WTC11 (cell line): ENCODE data around the gene BMP6. TPM values are rescaled to one million over a fixed set of nuclear protein-coding genes. Genes with fewer than 3 reads are reported as not detected.

ENCODE experiments used
- ATAC-seq: fragments of 200-7000 bp; cut with Tn5 transposase; 2 replicates; pipeline ENCODE4 v1.10.0; 2021; ENCODE audit warnings: mild to moderate bottlenecking, moderate library complexity
- CTCF ChIA-PET: fragments of 300-600 bp; sonication (Branson Sonifier 250); formaldehyde crosslinking; loops from one replicate; lab custom pipeline; 2021; ENCODE audit warnings: antibody characterized with exemption; lab: Charles Lee
- POLR2A ChIA-PET: fragments of 350-600 bp; sonication (Branson Sonifier 250); formaldehyde crosslinking; loops from one replicate; lab custom pipeline; 2021; ENCODE audit warnings: antibody characterized with exemption; lab: Charles Lee
- DNase-seq: peaks from one replicate; pipeline ENCODE4 v3.0.0; 2021; ENCODE audit warnings: low spot score
- H3K27ac Mint-ChIP-seq: 2 replicates; pipeline ENCODE4 v1.8.0; 2021; ENCODE audit warnings: mixed read lengths
- H3K27me3 Mint-ChIP-seq: 2 replicates; pipeline ENCODE4 v1.8.0; 2021; ENCODE audit warnings: low read depth, mild to moderate bottlenecking, moderate library complexity, mixed read lengths
- H3K36me3 Mint-ChIP-seq: 2 replicates; pipeline ENCODE4 v1.8.0; 2021; ENCODE audit warnings: mixed read lengths
- H3K4me1 Mint-ChIP-seq: 2 replicates; pipeline ENCODE4 v1.8.0; 2022; ENCODE audit warnings: mixed read lengths
- H3K4me3 Mint-ChIP-seq: 2 replicates; pipeline ENCODE4 v1.8.0; 2021; ENCODE audit warnings: mild to moderate bottlenecking, moderate library complexity, mixed read lengths
- H3K9me3 Mint-ChIP-seq: 2 replicates; pipeline ENCODE4 v1.8.0; 2021; ENCODE audit warnings: mixed read lengths
- CREB1 ChIP-seq: sonication (generic); formaldehyde crosslinking; IDR thresholded peaks from 2 replicates; pipeline ENCODE4 v1.8.0; 2023; ENCODE audit warnings: mild to moderate bottlenecking, missing genetic modification reagents
- EMX1 ChIP-seq: fragments of 250-450 bp; sonication (Bioruptor Pico); IDR thresholded peaks from 2 replicates; pipeline ENCODE4 v1.8.0; 2021; ENCODE audit warnings: mild to moderate bottlenecking
- ESRRA ChIP-seq: sonication (generic); formaldehyde crosslinking; IDR thresholded peaks from 2 replicates; pipeline ENCODE4 v1.8.1; 2022; ENCODE audit warnings: mild to moderate bottlenecking, missing genetic modification reagents, borderline replicate concordance
- FOXP1 ChIP-seq: sonication (generic); formaldehyde crosslinking; IDR thresholded peaks from 2 replicates; pipeline ENCODE4 v1.8.0; 2022; ENCODE audit warnings: missing genetic modification reagents, mild to moderate bottlenecking, moderate library complexity, borderline replicate concordance
- JAZF1 ChIP-seq: fragments of 250-450 bp; sonication (Bioruptor Pico); IDR thresholded peaks from 2 replicates; pipeline ENCODE4 v1.9.0; 2021; ENCODE audit warnings: moderate library complexity, mild to moderate bottlenecking, inconsistent platforms
- NR1H2 ChIP-seq: sonication (generic); formaldehyde crosslinking; IDR thresholded peaks from 2 replicates; pipeline ENCODE4 v1.9.0; 2021; ENCODE audit warnings: mild to moderate bottlenecking, moderate library complexity, missing genetic modification reagents
- SMAD3 ChIP-seq: sonication (generic); formaldehyde crosslinking; IDR thresholded peaks from 2 replicates; pipeline ENCODE4 v1.8.0; 2022; ENCODE audit warnings: missing genetic modification reagents, mild to moderate bottlenecking, borderline replicate concordance
- TEAD1 ChIP-seq: sonication (generic); formaldehyde crosslinking; IDR thresholded peaks from 2 replicates; pipeline ENCODE4 v1.8.0; 2022; ENCODE audit warnings: mild to moderate bottlenecking, missing genetic modification reagents
- ZNF317 ChIP-seq: sonication (generic); formaldehyde crosslinking; IDR thresholded peaks from 2 replicates; pipeline ENCODE4 v1.8.1; 2023; ENCODE audit warnings: low read depth, mild to moderate bottlenecking, moderate library complexity, missing genetic modification reagents, borderline replicate concordance
- ZNF423 ChIP-seq: fragments of 250-450 bp; sonication (Bioruptor Pico); IDR thresholded peaks from 2 replicates; pipeline ENCODE4 v2.1.2; 2022; ENCODE audit warnings: mild to moderate bottlenecking, moderate library complexity
- ZNF671 ChIP-seq: fragments of 250-450 bp; sonication (Bioruptor Pico); IDR thresholded peaks from 2 replicates; pipeline ENCODE4 v1.8.0; 2021; ENCODE audit warnings: mild to moderate bottlenecking
- total RNA-seq: library from RNA; stranded (reverse); gene quantifications from 3 replicates; pipeline ENCODE4 v1.2.3, GENCODE V29; 2021
- TF ChIP-seq, protein P1 (sequence below): sonication (generic); formaldehyde crosslinking; IDR thresholded peaks from 2 replicates; pipeline ENCODE4 v1.8.0; 2023; ENCODE audit warnings: mild to moderate bottlenecking, missing genetic modification reagents
- TF ChIP-seq, protein P2 (sequence below): sonication (generic); formaldehyde crosslinking; IDR thresholded peaks from 2 replicates; pipeline ENCODE4 v1.8.1; 2022; ENCODE audit warnings: mild to moderate bottlenecking, missing genetic modification reagents, moderate library complexity, borderline replicate concordance
- TF ChIP-seq, protein P3 (sequence below): sonication (generic); formaldehyde crosslinking; IDR thresholded peaks from 2 replicates; pipeline ENCODE4 v1.8.1; 2022; ENCODE audit warnings: mild to moderate bottlenecking, moderate library complexity, missing genetic modification reagents
- TF ChIP-seq, protein P4 (sequence below): fragments of 250-450 bp; sonication (Bioruptor Pico); IDR thresholded peaks from 2 replicates; pipeline ENCODE4 v1.9.0; 2021; ENCODE audit warnings: mild to moderate bottlenecking
- TF ChIP-seq, protein P5 (sequence below): sonication (generic); formaldehyde crosslinking; IDR thresholded peaks from 2 replicates; pipeline ENCODE4 v1.8.0; 2022; ENCODE audit warnings: mild to moderate bottlenecking, missing genetic modification reagents
- TF ChIP-seq, protein P6 (sequence below): fragments of 250-450 bp; sonication (Bioruptor Pico); IDR thresholded peaks from 2 replicates; pipeline ENCODE4 v2.1.2; 2022; ENCODE audit warnings: mild to moderate bottlenecking, moderate library complexity

The BMP6 gene
- total RNA-seq, 1 experiment from 2014 or later = 1.0 TPM

DNA sequence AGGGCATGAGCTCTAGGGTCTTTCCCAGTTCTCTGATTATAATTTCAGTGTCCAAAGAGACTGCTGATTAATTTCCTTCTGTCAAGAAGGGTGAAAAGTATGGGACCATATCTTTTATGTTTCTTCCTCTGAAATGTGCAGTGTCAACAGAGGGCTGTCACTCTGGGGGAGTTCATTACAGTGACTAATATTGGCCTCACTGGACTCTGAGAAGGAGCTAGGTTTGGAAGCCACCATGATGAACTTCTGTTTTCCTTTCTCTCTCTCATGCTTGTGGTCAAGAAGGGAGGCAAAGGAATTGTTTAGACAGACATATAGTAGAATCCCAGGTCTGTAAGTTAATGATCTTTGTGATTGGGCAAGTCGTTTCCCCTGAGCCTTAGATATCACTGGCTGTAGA lies 41.8 kb upstream of the BMP6 start (continued):
- TF ChIP-seq, protein P1, sequence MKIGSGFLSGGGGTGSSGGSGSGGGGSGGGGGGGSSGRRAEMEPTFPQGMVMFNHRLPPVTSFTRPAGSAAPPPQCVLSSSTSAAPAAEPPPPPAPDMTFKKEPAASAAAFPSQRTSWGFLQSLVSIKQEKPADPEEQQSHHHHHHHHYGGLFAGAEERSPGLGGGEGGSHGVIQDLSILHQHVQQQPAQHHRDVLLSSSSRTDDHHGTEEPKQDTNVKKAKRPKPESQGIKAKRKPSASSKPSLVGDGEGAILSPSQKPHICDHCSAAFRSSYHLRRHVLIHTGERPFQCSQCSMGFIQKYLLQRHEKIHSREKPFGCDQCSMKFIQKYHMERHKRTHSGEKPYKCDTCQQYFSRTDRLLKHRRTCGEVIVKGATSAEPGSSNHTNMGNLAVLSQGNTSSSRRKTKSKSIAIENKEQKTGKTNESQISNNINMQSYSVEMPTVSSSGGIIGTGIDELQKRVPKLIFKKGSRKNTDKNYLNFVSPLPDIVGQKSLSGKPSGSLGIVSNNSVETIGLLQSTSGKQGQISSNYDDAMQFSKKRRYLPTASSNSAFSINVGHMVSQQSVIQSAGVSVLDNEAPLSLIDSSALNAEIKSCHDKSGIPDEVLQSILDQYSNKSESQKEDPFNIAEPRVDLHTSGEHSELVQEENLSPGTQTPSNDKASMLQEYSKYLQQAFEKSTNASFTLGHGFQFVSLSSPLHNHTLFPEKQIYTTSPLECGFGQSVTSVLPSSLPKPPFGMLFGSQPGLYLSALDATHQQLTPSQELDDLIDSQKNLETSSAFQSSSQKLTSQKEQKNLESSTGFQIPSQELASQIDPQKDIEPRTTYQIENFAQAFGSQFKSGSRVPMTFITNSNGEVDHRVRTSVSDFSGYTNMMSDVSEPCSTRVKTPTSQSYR = no peak
- TF ChIP-seq TEAD1 (CRISPR knock-in tag) (no peak), ESRRA (CRISPR knock-in tag) (no peak)
- TF ChIP-seq, protein P2, sequence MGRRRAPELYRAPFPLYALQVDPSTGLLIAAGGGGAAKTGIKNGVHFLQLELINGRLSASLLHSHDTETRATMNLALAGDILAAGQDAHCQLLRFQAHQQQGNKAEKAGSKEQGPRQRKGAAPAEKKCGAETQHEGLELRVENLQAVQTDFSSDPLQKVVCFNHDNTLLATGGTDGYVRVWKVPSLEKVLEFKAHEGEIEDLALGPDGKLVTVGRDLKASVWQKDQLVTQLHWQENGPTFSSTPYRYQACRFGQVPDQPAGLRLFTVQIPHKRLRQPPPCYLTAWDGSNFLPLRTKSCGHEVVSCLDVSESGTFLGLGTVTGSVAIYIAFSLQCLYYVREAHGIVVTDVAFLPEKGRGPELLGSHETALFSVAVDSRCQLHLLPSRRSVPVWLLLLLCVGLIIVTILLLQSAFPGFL = no peak
- TF ChIP-seq, all 79 proteins: peak for 0

DNA sequence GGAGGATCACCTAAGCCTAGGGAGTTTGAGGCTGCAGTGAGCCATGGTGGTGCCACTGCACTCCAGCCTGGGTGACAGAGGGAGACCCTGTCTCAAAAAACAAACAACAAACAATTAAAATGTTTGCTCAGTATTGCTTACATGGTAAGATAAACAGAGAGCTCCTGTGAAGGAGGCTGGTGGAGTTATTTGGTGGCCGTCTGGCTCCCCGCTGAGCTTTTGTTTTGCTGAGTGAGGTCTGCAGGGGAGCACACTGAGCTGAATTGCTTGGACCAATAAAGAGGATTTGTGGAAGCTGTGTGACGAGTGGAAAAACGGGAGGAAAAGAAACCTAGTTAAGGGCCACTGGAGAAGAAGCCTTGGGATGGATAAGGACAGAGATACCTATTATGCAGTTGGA lies 41.1 kb upstream of the BMP6 start:
- DNase-seq (peak; percentile 85), ATAC-seq (peak; percentile 89)
- POLR2A ChIA-PET = interaction anchor here (0.6 to 0.7 kb wide), 2 partner anchors 37 to 41 kb away, joined by 3 read pairs; partner anchors contain the start of gene BMP6
- Mint-ChIP-seq H3K27me3 (peaks cover 46% of the 10 kb centered on the region), H3K27ac (0 out of 2 replicates have a peak overlapping the region, but pooled peaks have one; percentile 11), H3K4me3 (no peak overlapping the region), H3K9me3 (peaks cover 4% of the 10 kb centered on the region), H3K36me3 (no peaks in the 10 kb centered on the region), H3K4me1 (peaks cover 44% of the 10 kb centered on the region)
- CTCF ChIA-PET = interaction anchor here (1.1 to 1.3 kb wide), 3 partner anchors 12 to 38 kb away, joined by 3 to 8 read pairs (median 8); no protein-coding TSS in a partner anchor
- TF ChIP-seq SMAD3 (no peak), ZNF423 (CRISPR knock-in tag) (peak; percentile 78), ZNF317 (CRISPR knock-in tag) (0 out of 2 replicates have a peak, but pooled peaks have one; percentile 54), JAZF1 (CRISPR knock-in tag) (no peak), EMX1 (no peak), ZNF671 (CRISPR knock-in tag) (peak; percentile 31; the same call in 1 of the 2 replicates), FOXP1 (CRISPR knock-in tag) (no peak), CREB1 (CRISPR knock-in tag) (no peak), NR1H2 (CRISPR knock-in tag) (no peak)
- TF ChIP-seq, protein P3, sequence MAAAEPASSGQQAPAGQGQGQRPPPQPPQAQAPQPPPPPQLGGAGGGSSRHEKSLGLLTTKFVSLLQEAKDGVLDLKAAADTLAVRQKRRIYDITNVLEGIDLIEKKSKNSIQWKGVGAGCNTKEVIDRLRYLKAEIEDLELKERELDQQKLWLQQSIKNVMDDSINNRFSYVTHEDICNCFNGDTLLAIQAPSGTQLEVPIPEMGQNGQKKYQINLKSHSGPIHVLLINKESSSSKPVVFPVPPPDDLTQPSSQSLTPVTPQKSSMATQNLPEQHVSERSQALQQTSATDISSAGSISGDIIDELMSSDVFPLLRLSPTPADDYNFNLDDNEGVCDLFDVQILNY (CRISPR knock-in tag) = no peak
- TF ChIP-seq, protein P4, sequence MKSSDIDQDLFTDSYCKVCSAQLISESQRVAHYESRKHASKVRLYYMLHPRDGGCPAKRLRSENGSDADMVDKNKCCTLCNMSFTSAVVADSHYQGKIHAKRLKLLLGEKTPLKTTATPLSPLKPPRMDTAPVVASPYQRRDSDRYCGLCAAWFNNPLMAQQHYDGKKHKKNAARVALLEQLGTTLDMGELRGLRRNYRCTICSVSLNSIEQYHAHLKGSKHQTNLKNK (CRISPR knock-in tag) = no peak
- TF ChIP-seq, protein P5, sequence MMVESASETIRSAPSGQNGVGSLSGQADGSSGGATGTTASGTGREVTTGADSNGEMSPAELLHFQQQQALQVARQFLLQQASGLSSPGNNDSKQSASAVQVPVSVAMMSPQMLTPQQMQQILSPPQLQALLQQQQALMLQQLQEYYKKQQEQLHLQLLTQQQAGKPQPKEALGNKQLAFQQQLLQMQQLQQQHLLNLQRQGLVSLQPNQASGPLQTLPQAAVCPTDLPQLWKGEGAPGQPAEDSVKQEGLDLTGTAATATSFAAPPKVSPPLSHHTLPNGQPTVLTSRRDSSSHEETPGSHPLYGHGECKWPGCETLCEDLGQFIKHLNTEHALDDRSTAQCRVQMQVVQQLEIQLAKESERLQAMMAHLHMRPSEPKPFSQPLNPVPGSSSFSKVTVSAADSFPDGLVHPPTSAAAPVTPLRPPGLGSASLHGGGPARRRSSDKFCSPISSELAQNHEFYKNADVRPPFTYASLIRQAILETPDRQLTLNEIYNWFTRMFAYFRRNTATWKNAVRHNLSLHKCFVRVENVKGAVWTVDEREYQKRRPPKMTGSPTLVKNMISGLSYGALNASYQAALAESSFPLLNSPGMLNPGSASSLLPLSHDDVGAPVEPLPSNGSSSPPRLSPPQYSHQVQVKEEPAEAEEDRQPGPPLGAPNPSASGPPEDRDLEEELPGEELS (CRISPR knock-in tag) = peak; percentile 90; the same call in 1 of the 2 replicates
- TF ChIP-seq, protein P6, sequence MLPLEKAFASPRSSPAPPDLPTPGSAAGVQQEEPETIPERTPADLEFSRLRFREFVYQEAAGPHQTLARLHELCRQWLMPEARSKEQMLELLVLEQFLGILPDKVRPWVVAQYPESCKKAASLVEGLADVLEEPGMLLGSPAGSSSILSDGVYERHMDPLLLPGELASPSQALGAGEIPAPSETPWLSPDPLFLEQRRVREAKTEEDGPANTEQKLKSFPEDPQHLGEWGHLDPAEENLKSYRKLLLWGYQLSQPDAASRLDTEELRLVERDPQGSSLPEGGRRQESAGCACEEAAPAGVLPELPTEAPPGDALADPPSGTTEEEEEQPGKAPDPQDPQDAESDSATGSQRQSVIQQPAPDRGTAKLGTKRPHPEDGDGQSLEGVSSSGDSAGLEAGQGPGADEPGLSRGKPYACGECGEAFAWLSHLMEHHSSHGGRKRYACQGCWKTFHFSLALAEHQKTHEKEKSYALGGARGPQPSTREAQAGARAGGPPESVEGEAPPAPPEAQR (CRISPR knock-in tag) = no peak
